KMS-11 (cell line): ENCODE measurements around the gene PTCRA.

ENCODE experiments used
- H2AFZ ChIP-seq: fragments of 200-600 bp; sonication (generic); 2 replicates; pipeline ENCODE4 v1.6.1; 2016; ENCODE audit warnings: antibody characterized with exemption, mixed run types, low read depth
- H3K27ac ChIP-seq: fragments of 200-600 bp; sonication (generic); 2 replicates; pipeline ENCODE4 v1.6.1; 2016; ENCODE audit warnings: mild to moderate bottlenecking, mixed run types
- H3K27me3 ChIP-seq: fragments of 200-600 bp; sonication (generic); 2 replicates; pipeline ENCODE4 v1.6.1; 2017; ENCODE audit warnings: mild to moderate bottlenecking, low read depth, mixed run types, moderate library complexity; ENCODE audit not compliant: insufficient read depth
- H3K36me3 ChIP-seq: fragments of 200-600 bp; sonication (generic); 2 replicates; pipeline ENCODE4 v1.6.1; 2017; ENCODE audit warnings: mild to moderate bottlenecking, mixed run types; ENCODE audit not compliant: insufficient read depth
- H3K4me1 ChIP-seq: fragments of 200-600 bp; sonication (generic); 2 replicates; pipeline ENCODE4 v1.6.1; 2016; ENCODE audit warnings: mild to moderate bottlenecking, low read depth, mixed run types; ENCODE audit not compliant: poor library complexity, severe bottlenecking
- H3K4me2 ChIP-seq: fragments of 200-600 bp; sonication (generic); 2 replicates; pipeline ENCODE4 v1.7.0; 2016; ENCODE audit warnings: mild to moderate bottlenecking, mixed run types
- H3K4me3 ChIP-seq: fragments of 200-600 bp; sonication (generic); IDR thresholded peaks from 2 replicates; pipeline ENCODE4 v1.6.1; 2017; ENCODE audit warnings: low read depth, low read length, mixed read lengths; ENCODE audit not compliant: insufficient read depth
- H3K79me2 ChIP-seq: fragments of 200-600 bp; sonication (generic); 2 replicates; pipeline ENCODE4 v1.6.1; 2016; ENCODE audit warnings: low read depth, mixed run types; ENCODE audit not compliant: insufficient read depth
- H3K9ac ChIP-seq: fragments of 200-600 bp; sonication (generic); 2 replicates; pipeline ENCODE4 v1.6.1; 2016; ENCODE audit warnings: mild to moderate bottlenecking, mixed run types
- H4K20me1 ChIP-seq: fragments of 200-600 bp; sonication (generic); 2 replicates; pipeline ENCODE4 v1.6.1; 2016; ENCODE audit warnings: mild to moderate bottlenecking, mixed run types; ENCODE audit not compliant: insufficient read depth
- TF ChIP-seq, protein P1 (sequence below): fragments of 200-600 bp; sonication (generic); conservative IDR thresholded peaks from 2 replicates; pipeline ENCODE4 v1.6.1; 2017; ENCODE audit warnings: low read depth, mild to moderate bottlenecking, antibody characterized with exemption, low read length, moderate library complexity, mixed read lengths

PTCRA gene

GRCh38 chr6:42904467-42904866 lies 11.4 kb upstream of the PTCRA start:
- Histone ChIP-seq H3K4me1 (no peaks in the 10 kb centered on the region), H3K27me3 (no peaks in the 10 kb centered on the region), H3K27ac (no peak overlapping the region), H2AFZ (no peak overlapping the region), H3K4me3 (no peak overlapping the region), H3K9ac (no peak overlapping the region), H3K4me2 (no peak overlapping the region), H3K36me3 (no peaks in the 10 kb centered on the region), H4K20me1 (no peaks in the 10 kb centered on the region), H3K79me2 (no peaks in the 10 kb centered on the region)
- TF ChIP-seq, protein P1, sequence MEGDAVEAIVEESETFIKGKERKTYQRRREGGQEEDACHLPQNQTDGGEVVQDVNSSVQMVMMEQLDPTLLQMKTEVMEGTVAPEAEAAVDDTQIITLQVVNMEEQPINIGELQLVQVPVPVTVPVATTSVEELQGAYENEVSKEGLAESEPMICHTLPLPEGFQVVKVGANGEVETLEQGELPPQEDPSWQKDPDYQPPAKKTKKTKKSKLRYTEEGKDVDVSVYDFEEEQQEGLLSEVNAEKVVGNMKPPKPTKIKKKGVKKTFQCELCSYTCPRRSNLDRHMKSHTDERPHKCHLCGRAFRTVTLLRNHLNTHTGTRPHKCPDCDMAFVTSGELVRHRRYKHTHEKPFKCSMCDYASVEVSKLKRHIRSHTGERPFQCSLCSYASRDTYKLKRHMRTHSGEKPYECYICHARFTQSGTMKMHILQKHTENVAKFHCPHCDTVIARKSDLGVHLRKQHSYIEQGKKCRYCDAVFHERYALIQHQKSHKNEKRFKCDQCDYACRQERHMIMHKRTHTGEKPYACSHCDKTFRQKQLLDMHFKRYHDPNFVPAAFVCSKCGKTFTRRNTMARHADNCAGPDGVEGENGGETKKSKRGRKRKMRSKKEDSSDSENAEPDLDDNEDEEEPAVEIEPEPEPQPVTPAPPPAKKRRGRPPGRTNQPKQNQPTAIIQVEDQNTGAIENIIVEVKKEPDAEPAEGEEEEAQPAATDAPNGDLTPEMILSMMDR: no peak

DNA sequence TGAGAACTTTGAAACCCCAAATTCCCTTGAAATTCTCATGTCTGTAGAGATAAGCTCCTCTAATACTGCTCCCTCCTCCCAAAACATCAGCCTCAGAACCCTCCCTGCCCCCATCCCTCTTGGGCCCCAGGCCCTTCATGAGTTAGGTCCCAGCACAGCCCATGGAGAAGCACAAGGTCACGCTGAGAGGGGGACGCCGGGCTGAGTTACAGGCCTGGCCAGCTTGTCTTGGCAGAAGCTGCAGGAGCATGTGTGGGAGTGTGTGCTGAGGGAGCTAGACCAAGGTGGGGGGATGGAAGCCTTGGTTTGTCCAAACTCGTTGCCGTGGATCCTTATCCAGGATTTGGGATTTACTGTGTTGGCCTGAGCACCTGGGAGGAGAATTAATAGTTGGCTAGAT lies 8.5 kb upstream of the PTCRA start:
- H3K36me3 ChIP-seq: no peaks in the 10 kb centered on the region
- H3K4me3 ChIP-seq: no peak overlapping the region
- H2AFZ ChIP-seq: no peak overlapping the region
- H4K20me1 ChIP-seq: no peaks in the 10 kb centered on the region
- no peak overlapping the region for H3K9ac ChIP-seq
- peaks cover under 1% of the 10 kb centered on the region; the same call in 1 of the 2 replicates for H3K27me3 ChIP-seq
- H3K27ac ChIP-seq: no peak overlapping the region
- TF ChIP-seq, protein P1: no peak
- H3K4me2 ChIP-seq: no peak overlapping the region
- H3K79me2 ChIP-seq: no peaks in the 10 kb centered on the region
- H3K4me1 ChIP-seq: no peaks in the 10 kb centered on the region

- Histone ChIP-seq H2AFZ (no peak overlapping the region), H3K4me3 (no peak overlapping the region), H3K27ac (no peak overlapping the region), H3K79me2 (no peaks in the 10 kb centered on the region), H3K4me1 (no peaks in the 10 kb centered on the region), H4K20me1 (no peaks in the 10 kb centered on the region), H3K4me2 (no peak overlapping the region), H3K36me3 (no peaks in the 10 kb centered on the region), H3K27me3 (peaks cover 2% of the 10 kb centered on the region; the same call in 1 of the 2 replicates), H3K9ac (no peak overlapping the region)
- TF ChIP-seq, protein P1: no peak
These were observed 6.0 kb upstream of the PTCRA start for GRCh38 chr6:42909835-42910234.

- Histone ChIP-seq H4K20me1 (no peaks in the 10 kb centered on the region), H3K27ac (no peak overlapping the region), H3K4me1 (peaks cover 8% of the 10 kb centered on the region), H3K27me3 (peaks cover 2% of the 10 kb centered on the region; the same call in 1 of the 2 replicates), H3K9ac (no peak overlapping the region), H3K79me2 (no peaks in the 10 kb centered on the region), H2AFZ (no peak overlapping the region), H3K36me3 (no peaks in the 10 kb centered on the region), H3K4me3 (no peak overlapping the region), H3K4me2 (no peak overlapping the region)
- TF ChIP-seq, protein P1: no peak
These were observed 4.5 kb upstream of the PTCRA start for GRCh38 chr6:42911171-42912021.
